BJ (cell line): ENCODE results near the gene EXOC3L4. TPM values are rescaled to one million over a fixed set of nuclear protein-coding genes. Genes with fewer than 3 reads are reported as not detected.

Source experiments
- CTCF ChIA-PET: fragments of 350-600 bp; formaldehyde crosslinking; extraction: SDS; loops from one replicate; lab custom pipeline; 2021; ENCODE audit warnings: antibody characterized with exemption, inconsistent platforms; lab: Yijun Ruan, JAX
- POLR2A ChIA-PET: fragments of 300-600 bp; sonication (Branson Sonifier 250); formaldehyde crosslinking; extraction: SDS; loops from one replicate; lab custom pipeline; 2021; ENCODE audit warnings: antibody characterized with exemption; lab: Charles Lee
- DNase-seq: peaks from one replicate; pipeline ENCODE4 v3.0.0-alpha.2; 2011; ENCODE audit warnings: low read depth
- H3K27me3 ChIP-seq: 2 replicates; pipeline ENCODE4 v1.6.0; 2011; ENCODE audit warnings: low read length; ENCODE audit not compliant: control insufficient read depth, insufficient read depth
- H3K36me3 ChIP-seq: 2 replicates; pipeline ENCODE4 v1.5.1; 2011; ENCODE audit warnings: low read length; ENCODE audit not compliant: control insufficient read depth, insufficient read depth
- H3K4me3 ChIP-seq: 2 replicates; pipeline ENCODE4 v1.5.1; 2011; ENCODE audit warnings: low read depth, mild to moderate bottlenecking, control low read depth, low read length
- polyA plus RNA-seq: library from polyadenylated mRNA; depleted of rRNA; stranded (reverse); fragments of >200 nt; gene quantifications from 2 replicates; pipeline ENCODE4 v1.2.3, GENCODE V29; 2011
- TF ChIP-seq, protein P1 (sequence below): IDR thresholded peaks from 2 replicates; pipeline ENCODE4 v1.5.1; 2011; ENCODE audit warnings: low read depth, mild to moderate bottlenecking, control low read depth, inconsistent platforms, low read length, moderate library complexity; ENCODE audit not compliant: insufficient read depth

The EXOC3L4 gene
- polyA plus RNA-seq, 1 experiment: not detected

DNA sequence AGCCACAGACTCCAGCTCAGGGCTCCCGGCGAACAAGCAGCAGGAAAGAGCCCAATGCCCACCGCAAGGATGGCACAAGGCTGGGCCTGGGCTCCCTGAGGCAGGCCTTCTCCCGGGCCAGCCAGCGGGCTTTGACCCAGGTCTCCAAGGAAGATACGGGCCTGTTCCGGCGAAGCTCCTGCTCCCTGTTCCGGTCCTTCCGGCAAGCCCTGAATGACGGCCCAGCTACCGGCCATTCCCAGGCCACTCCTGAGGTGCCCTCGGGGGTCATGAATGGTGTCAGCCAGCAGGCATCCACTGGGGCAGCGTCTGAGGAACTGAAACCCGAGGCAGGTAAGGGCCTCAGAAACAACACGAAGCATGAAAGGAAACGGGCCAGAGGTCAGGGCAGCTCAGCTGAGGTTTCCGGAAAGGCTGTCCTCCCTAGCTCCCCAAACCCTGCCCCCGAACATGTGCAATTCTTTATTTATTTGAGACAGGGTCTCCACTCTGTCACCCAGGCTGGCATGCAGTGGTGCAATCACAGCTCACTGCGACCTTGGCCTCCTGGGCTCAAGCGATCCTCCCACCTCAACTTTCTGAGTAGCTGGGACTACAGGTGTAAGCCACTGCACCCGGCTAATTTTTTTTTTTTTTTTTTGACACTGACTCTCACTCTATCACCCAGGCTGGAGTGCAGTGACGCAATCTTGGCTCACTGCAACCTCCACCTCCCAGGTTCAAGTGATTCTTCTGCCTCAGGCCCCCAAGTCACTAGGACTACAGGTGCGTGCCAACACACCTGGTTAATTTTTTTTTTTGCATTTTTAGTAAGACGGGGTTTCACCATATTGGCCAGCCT lies 6.0 kb downstream of the EXOC3L4 start:
- Histone ChIP-seq H3K27me3 (peaks cover 27% of the 10 kb centered on the region), H3K4me3 (no peak overlapping the region), H3K36me3 (no peaks in the 10 kb centered on the region)
- TF ChIP-seq, protein P1, sequence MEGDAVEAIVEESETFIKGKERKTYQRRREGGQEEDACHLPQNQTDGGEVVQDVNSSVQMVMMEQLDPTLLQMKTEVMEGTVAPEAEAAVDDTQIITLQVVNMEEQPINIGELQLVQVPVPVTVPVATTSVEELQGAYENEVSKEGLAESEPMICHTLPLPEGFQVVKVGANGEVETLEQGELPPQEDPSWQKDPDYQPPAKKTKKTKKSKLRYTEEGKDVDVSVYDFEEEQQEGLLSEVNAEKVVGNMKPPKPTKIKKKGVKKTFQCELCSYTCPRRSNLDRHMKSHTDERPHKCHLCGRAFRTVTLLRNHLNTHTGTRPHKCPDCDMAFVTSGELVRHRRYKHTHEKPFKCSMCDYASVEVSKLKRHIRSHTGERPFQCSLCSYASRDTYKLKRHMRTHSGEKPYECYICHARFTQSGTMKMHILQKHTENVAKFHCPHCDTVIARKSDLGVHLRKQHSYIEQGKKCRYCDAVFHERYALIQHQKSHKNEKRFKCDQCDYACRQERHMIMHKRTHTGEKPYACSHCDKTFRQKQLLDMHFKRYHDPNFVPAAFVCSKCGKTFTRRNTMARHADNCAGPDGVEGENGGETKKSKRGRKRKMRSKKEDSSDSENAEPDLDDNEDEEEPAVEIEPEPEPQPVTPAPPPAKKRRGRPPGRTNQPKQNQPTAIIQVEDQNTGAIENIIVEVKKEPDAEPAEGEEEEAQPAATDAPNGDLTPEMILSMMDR: no peak
- CTCF ChIA-PET: interaction anchor here (0.6 to 9.9 kb wide), 6 partner anchors 22 to 188 kb away, joined by 3 to 315 read pairs (median 14); no protein-coding TSS in a partner anchor
- DNase-seq: no peak
- POLR2A ChIA-PET: no interaction called here

DNA sequence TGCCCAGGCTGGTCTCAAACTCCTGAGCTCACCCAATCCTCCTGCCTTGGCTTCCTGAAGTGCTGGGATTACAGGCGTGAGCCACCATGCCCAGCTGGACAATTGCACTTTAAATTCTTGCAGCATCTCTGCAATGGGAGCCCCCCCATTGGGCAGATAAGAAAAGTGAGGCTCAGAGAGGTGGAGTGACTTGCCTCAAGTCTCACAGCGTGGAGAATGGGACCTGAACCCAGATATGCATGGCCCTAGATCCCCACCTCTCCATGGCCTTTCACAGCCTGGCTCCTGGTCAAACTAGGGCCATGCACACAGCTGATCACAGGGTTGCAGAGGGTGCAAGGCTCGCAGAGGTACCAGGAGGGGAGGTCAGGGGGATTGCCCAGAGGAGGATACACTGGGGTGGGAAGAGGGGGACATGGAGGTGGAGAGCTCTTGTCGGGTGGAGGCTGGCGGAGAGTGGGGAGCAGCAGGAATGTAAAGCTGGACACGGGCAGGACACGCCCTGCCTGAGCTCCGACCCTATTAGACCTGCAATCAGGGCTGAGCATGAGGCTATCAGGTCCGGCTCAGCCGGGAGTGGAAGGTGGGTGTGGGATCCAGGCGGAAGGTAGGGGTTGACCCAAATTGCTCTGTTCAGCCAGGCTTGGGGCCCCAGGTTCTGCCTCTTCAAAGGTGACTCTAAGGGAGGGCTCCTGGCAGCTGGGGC lies 6.9 kb downstream of the EXOC3L4 start:
- POLR2A ChIA-PET: no interaction called here

DNA sequence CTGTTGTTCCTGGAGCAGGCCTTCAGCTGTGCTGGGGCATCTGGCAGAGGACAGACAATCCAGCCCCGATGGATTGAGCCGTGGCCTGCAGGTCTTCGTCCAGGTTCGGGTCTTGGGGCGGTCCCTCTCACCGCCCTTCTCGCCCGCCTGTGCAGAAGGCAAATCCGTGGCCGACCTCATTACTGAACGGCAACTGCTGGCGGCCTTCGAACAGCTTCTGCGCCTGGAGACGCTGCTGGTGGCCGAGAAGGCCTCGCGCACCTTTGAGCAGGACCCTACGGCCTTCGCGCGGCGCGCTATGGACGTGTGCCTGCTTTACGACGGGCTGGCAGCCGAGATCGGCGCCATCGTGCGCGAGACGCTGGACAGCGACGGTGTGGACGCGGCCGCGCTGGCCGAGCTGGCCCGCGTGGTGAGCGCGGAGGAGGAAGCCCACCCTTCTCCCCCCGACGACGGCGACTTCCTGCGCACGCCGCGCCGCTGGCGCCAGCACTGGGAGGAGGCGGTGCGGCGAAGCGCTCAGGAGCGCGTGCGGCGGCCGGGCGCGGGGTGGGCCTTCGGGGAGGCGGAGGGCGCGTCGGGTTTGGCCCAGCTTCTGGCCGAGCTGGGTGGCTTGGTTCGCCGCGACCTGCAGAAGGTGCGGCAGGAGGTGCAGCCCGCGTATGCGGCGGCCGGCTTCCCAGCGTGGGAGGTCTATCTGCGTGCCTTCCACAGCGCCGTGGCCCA lies 7.6 kb downstream of the EXOC3L4 start:
- Histone ChIP-seq H3K36me3 (no peaks in the 10 kb centered on the region), H3K4me3 (no peak overlapping the region), H3K27me3 (peaks cover 23% of the 10 kb centered on the region)
- CTCF ChIA-PET: interaction anchor here (1.4 to 9.9 kb wide), 6 partner anchors 22 to 187 kb away, joined by 4 to 315 read pairs (median 36); no protein-coding TSS in a partner anchor
- POLR2A ChIA-PET: no interaction called here
- TF ChIP-seq, protein P1: no peak
- DNase-seq: no peak

More for the DNA sequence above, 6.9 kb downstream of the EXOC3L4 start:
- TF ChIP-seq, protein P1: no peak
- Histone ChIP-seq H3K4me3 (no peak overlapping the region), H3K36me3 (no peaks in the 10 kb centered on the region), H3K27me3 (peaks cover 27% of the 10 kb centered on the region)
- CTCF ChIA-PET: interaction anchor here (0.7 to 9.9 kb wide), 7 partner anchors 22 to 289 kb away, joined by 3 to 315 read pairs (median 22); no protein-coding TSS in a partner anchor
- DNase-seq: no peak

DNA sequence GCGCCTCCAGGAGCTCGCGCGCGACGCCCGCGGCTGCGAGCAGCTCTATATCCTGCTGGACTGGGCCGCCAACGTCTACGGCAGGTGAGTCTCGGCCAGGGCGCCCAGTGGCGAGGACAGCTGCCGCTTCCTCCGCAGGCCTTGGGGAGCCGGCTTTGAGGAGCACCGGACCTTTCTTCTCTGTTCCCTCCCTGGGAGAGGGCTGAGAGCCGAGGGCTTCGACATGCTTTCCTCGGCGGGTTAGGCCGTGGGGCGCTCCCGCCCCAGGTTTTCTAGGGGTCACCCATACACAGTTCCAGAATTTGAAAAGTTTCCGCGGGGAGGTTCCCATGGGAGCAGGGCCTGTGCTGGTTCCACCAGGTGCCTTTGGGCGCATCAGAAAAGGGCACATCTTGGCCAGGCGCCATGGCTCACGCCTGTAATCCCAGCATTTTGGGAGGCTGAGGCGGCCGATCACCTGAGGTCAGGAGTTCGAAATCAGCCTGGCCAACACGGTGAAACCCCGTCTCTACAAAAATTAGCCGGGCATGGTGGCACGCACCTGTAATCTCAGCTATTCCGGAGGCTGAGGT lies 8.2 kb downstream of the EXOC3L4 start:
- DNase-seq: no peak
- Histone ChIP-seq H3K27me3 (peaks cover 23% of the 10 kb centered on the region), H3K36me3 (no peaks in the 10 kb centered on the region), H3K4me3 (no peak overlapping the region)
- TF ChIP-seq, protein P1: no peak
- ChIA-PET POLR2A (no interaction called here), CTCF (interaction anchor here (1.4 to 9.9 kb wide), 9 partner anchors 7 to 186 kb away, joined by 4 to 315 read pairs (median 48); partner anchors contain the start of gene EXOC3L4)
